Measurements from ENCODE around the gene FAM107A. TPM values are rescaled to one million over a fixed set of nuclear protein-coding genes. Genes with fewer than 3 reads are reported as not detected.

Gene FAM107A
- total and polyA plus RNA-seq, 4 experiments from 2014 or later = not detected

- Mint-ChIP-seq H3K27ac (no peak overlapping the region), H3K4me1 (peaks cover 3 to 5% (median 5%) of the 10 kb centered on the region in 4 donors), H3K4me3 (no peak overlapping the region), H3K36me3 (no peaks in the 10 kb centered on the region), H3K27me3 (peaks cover 2 to 11% of the 10 kb centered on the region in 2 donors), H3K9me3 (no peaks in the 10 kb centered on the region)
- Histone ChIP-seq H3K27me3 (ENCODE audit: insufficient read depth, low read length) (no peaks in the 10 kb centered on the region), H3K27ac (ENCODE audit: low read depth, low read length) (no peak overlapping the region), H3K9me3 (ENCODE audit: control insufficient read depth in 1 of 2, low read length in 2 of 2) (no peaks in the 10 kb centered on the region), H3K36me3 (ENCODE audit: insufficient read depth, low read length) (no peaks in the 10 kb centered on the region), H3K4me3 (ENCODE audit: low read length in 2 of 2) (no peak overlapping the region), H3K4me1 (ENCODE audit: insufficient read depth, low read length) (peaks cover 5% of the 10 kb centered on the region)
- DNase-seq = no peak
- intact Hi-C loops (cut with micrococcal nuclease) = no loop called here
- ChIA-PET CTCF (ENCODE audit: partially characterized antibody) (interaction anchor here (1.8 to 9.0 kb wide), 2 partner anchors 11 to 55 kb away, joined by 5 to 94 read pairs; no protein-coding TSS in a partner anchor), POLR2A (ENCODE audit: partially characterized antibody) (no interaction called here)
These were observed 3.6 kb downstream of the FAM107A start for GRCh38 chr3:58573640-58574039.

- Histone ChIP-seq H3K27ac (ENCODE audit: low read depth, low read length) (no peak overlapping the region), H3K4me1 (ENCODE audit: insufficient read depth, low read length) (peaks cover 7% of the 10 kb centered on the region), H3K9me3 (ENCODE audit: control insufficient read depth in 1 of 2, low read length in 2 of 2) (no peaks in the 10 kb centered on the region), H3K27me3 (ENCODE audit: insufficient read depth, low read length) (no peaks in the 10 kb centered on the region), H3K36me3 (ENCODE audit: insufficient read depth, low read length) (no peaks in the 10 kb centered on the region), H3K4me3 (ENCODE audit: low read length in 2 of 2) (no peak overlapping the region)
- ChIA-PET CTCF (ENCODE audit: partially characterized antibody) (interaction anchor here (2.2 to 9.0 kb wide), 2 partner anchors 12 to 56 kb away, joined by 10 to 94 read pairs; no protein-coding TSS in a partner anchor), POLR2A (ENCODE audit: partially characterized antibody) (no interaction called here)
- intact Hi-C loops (cut with micrococcal nuclease) = no loop called here
- Mint-ChIP-seq H3K4me3 (no peak overlapping the region), H3K36me3 (no peaks in the 10 kb centered on the region), H3K4me1 (peaks cover 4 to 7% (median 6%) of the 10 kb centered on the region in 4 donors), H3K27ac (no peak overlapping the region), H3K27me3 (peaks cover 2 to 12% of the 10 kb centered on the region in 2 donors), H3K9me3 (no peaks in the 10 kb centered on the region)
- no peak for DNase-seq
These were observed 4.5 kb downstream of the FAM107A start for GRCh38 chr3:58572634-58573230.

- POLR2A ChIA-PET (ENCODE audit: partially characterized antibody) = no interaction called here
- H3K27me3 Mint-ChIP-seq = peaks cover 2 to 7% of the 10 kb centered on the region in 2 donors
- H3K4me3 ChIP-seq (ENCODE audit: low read length in 2 of 2) = no peak overlapping the region
These were observed 5.1 kb downstream of the FAM107A start for GRCh38 chr3:58572013-58572633.

GRCh38 chr3:58570851-58571250 lies 6.3 kb downstream of the FAM107A start:
- Mint-ChIP-seq H3K27me3 (peaks cover 2 to 7% of the 10 kb centered on the region in 2 donors), H3K4me1 (peaks cover 4 to 7% (median 6%) of the 10 kb centered on the region in 4 donors), H3K9me3 (no peaks in the 10 kb centered on the region), H3K27ac (no peak overlapping the region), H3K36me3 (no peaks in the 10 kb centered on the region), H3K4me3 (no peak overlapping the region)
- peaks cover 7% of the 10 kb centered on the region for H3K4me1 ChIP-seq (ENCODE audit: insufficient read depth, low read length)
- no peak overlapping the region for H3K27ac ChIP-seq (ENCODE audit: low read depth, low read length)
- no peak overlapping the region for H3K4me3 ChIP-seq (ENCODE audit: low read length in 2 of 2)
- H3K9me3 ChIP-seq (ENCODE audit: control insufficient read depth in 1 of 2, low read length in 2 of 2) = no peaks in the 10 kb centered on the region
- intact Hi-C loops (cut with micrococcal nuclease) = no loop called here
- CTCF ChIA-PET (ENCODE audit: partially characterized antibody) = interaction anchor here (0.6 to 9.0 kb wide), 9 partner anchors 9 to 264 kb away, joined by 3 to 94 read pairs (median 9); partner anchors contain the start of genes HTD2 and RPP14
- no peak for DNase-seq
- POLR2A ChIA-PET (ENCODE audit: partially characterized antibody) = no interaction called here
- H3K27me3 ChIP-seq (ENCODE audit: insufficient read depth, low read length) = no peaks in the 10 kb centered on the region
- H3K36me3 ChIP-seq (ENCODE audit: insufficient read depth, low read length) = no peaks in the 10 kb centered on the region

More at GRCh38 chr3:58572013-58572633, 5.1 kb downstream of the FAM107A start:
- intact Hi-C loops (cut with micrococcal nuclease) = no loop called here
- Mint-ChIP-seq H3K27ac (peak overlapping the region in 1 of 7 donors; percentile 20), H3K36me3 (no peaks in the 10 kb centered on the region), H3K4me3 (no peak overlapping the region), H3K4me1 (peaks cover 4 to 7% (median 6%) of the 10 kb centered on the region in 4 donors), H3K9me3 (no peaks in the 10 kb centered on the region)
- H3K27ac ChIP-seq (ENCODE audit: low read depth, low read length) = no peak overlapping the region
- peaks cover 7% of the 10 kb centered on the region for H3K4me1 ChIP-seq (ENCODE audit: insufficient read depth, low read length)
- H3K36me3 ChIP-seq (ENCODE audit: insufficient read depth, low read length) = no peaks in the 10 kb centered on the region
- H3K9me3 ChIP-seq (ENCODE audit: control insufficient read depth in 1 of 2, low read length in 2 of 2) = no peaks in the 10 kb centered on the region
- H3K27me3 ChIP-seq (ENCODE audit: insufficient read depth, low read length) = no peaks in the 10 kb centered on the region
- CTCF ChIA-PET (ENCODE audit: partially characterized antibody) = interaction anchor here (0.8 to 9.0 kb wide), 3 partner anchors 13 to 56 kb away, joined by 5 to 94 read pairs (median 10); no protein-coding TSS in a partner anchor
- no peak for DNase-seq

- no peaks in the 10 kb centered on the region for H3K27me3 ChIP-seq (ENCODE audit: insufficient read depth, low read length)
- H3K4me3 Mint-ChIP-seq = peak overlapping the region in 2 of 8 donors; percentile 45 to 72
- H3K27ac ChIP-seq (ENCODE audit: low read depth, low read length) = no peak overlapping the region
- no peak overlapping the region for H3K4me3 ChIP-seq (ENCODE audit: low read length in 2 of 2)
- ChIA-PET CTCF (ENCODE audit: partially characterized antibody) (interaction anchor here (0.9 to 9.0 kb wide), 14 partner anchors 7 to 483 kb away, joined by 3 to 94 read pairs (median 4); partner anchors contain the start of genes FAM107A, HTD2 and RPP14), POLR2A (ENCODE audit: partially characterized antibody) (no interaction called here)
- no peak overlapping the region for H3K27ac Mint-ChIP-seq
- peaks cover 2 to 7% of the 10 kb centered on the region in 2 donors for H3K27me3 Mint-ChIP-seq
- no peaks in the 10 kb centered on the region for H3K9me3 Mint-ChIP-seq
- H3K36me3 Mint-ChIP-seq = no peaks in the 10 kb centered on the region
- no peak for DNase-seq
- H3K4me1 ChIP-seq (ENCODE audit: insufficient read depth, low read length) = peaks cover 7% of the 10 kb centered on the region
- peaks cover 4 to 7% (median 6%) of the 10 kb centered on the region in 4 donors for H3K4me1 Mint-ChIP-seq
- intact Hi-C loops (cut with micrococcal nuclease) = no loop called here
- H3K9me3 ChIP-seq (ENCODE audit: control insufficient read depth in 1 of 2, low read length in 2 of 2) = no peaks in the 10 kb centered on the region
- H3K36me3 ChIP-seq (ENCODE audit: insufficient read depth, low read length) = no peaks in the 10 kb centered on the region
These were observed 7.7 kb downstream of the FAM107A start for GRCh38 chr3:58569287-58570001.

GRCh38 chr3:58568572-58569286 lies 8.5 kb downstream of the FAM107A start:
- peak overlapping the region in 2 of 7 donors; percentile 79 to 81 for H3K27ac Mint-ChIP-seq
- H3K27me3 Mint-ChIP-seq = peaks cover 2 to 7% of the 10 kb centered on the region in 2 donors
- POLR2A ChIA-PET (ENCODE audit: partially characterized antibody) = interaction anchor here (0.7 to 0.9 kb wide), 2 partner anchors 61 to 1232 kb away, joined by 3 read pairs; no protein-coding TSS in a partner anchor
- Histone ChIP-seq H3K36me3 (ENCODE audit: insufficient read depth, low read length) (no peaks in the 10 kb centered on the region), H3K9me3 (ENCODE audit: control insufficient read depth in 1 of 2, low read length in 2 of 2) (no peaks in the 10 kb centered on the region), H3K4me3 (ENCODE audit: low read length in 2 of 2) (no peak overlapping the region), H3K27ac (ENCODE audit: low read depth, low read length) (no peak overlapping the region), H3K4me1 (ENCODE audit: insufficient read depth, low read length) (peaks cover 7% of the 10 kb centered on the region), H3K27me3 (ENCODE audit: insufficient read depth, low read length) (no peaks in the 10 kb centered on the region)
- DNase-seq = peak in 4 of 5 donors; percentile 37 to 50 (median 41)
- H3K9me3 Mint-ChIP-seq = no peaks in the 10 kb centered on the region
- H3K4me3 Mint-ChIP-seq = peak overlapping the region; percentile 2 to 72 (median 54)
- peaks cover 4 to 7% (median 6%) of the 10 kb centered on the region in 4 donors for H3K4me1 Mint-ChIP-seq
- intact Hi-C loops (cut with micrococcal nuclease) = loop anchor here (1.0 kb wide), 1 partner anchor 62 kb away; no protein-coding TSS in a partner anchor
- CTCF ChIA-PET (ENCODE audit: partially characterized antibody) = interaction anchor here (0.6 to 9.0 kb wide), 13 partner anchors 8 to 680 kb away, joined by 3 to 94 read pairs (median 3); partner anchors contain the start of genes FAM107A, HTD2 and RPP14
- no peaks in the 10 kb centered on the region for H3K36me3 Mint-ChIP-seq

Data from CD4-positive, alpha-beta memory T cell (primary cell).